Testis (tissue), 3 donors: ENCODE data around the gene TTLL12. TPM values are rescaled to one million over a fixed set of nuclear protein-coding genes. Genes with fewer than 3 reads are reported as not detected.

ENCODE experiments used
- DNase-seq: peaks from one replicate; pipeline ENCODE4 v3.0.0-alpha.2; 2019
- H3K27ac ChIP-seq, 2 donors: fragments of 200-600 bp; sonication (generic); one replicate each; pipeline ENCODE4 v1.5.1; 2019
- H3K27me3 ChIP-seq: fragments of 200-600 bp; sonication (generic); one replicate; pipeline ENCODE4 v1.5.1; 2019
- H3K36me3 ChIP-seq: fragments of 200-600 bp; sonication (generic); one replicate; pipeline ENCODE4 v1.5.1; 2017; ENCODE audit warnings: low read depth; ENCODE audit errors: missing control alignments
- H3K4me1 ChIP-seq: fragments of 200-600 bp; sonication (generic); one replicate; pipeline ENCODE4 v1.5.1; 2019
- H3K4me3 ChIP-seq, 2 donors: fragments of 200-600 bp; sonication (generic); one replicate each; pipeline ENCODE4 v1.5.1; 2017 to 2019
- H3K9me3 ChIP-seq: fragments of 200-600 bp; sonication (generic); one replicate; pipeline ENCODE4 v1.5.1; 2017
- POLR2A ChIP-seq: fragments of 450-650 bp; IDR thresholded peaks from one replicate; pipeline ENCODE4 v1.6.1; 2017; ENCODE audit warnings: antibody characterized with exemption, mild to moderate bottlenecking, moderate library complexity
- WGBS, 2 donors: methylation state at CpG; one replicate each; pipeline ENCODE4 v1.1.5; 2018; 5-methylcytosine and 5-hydroxymethylcytosine counted together
- intact Hi-C: fragments of 100-400 bp; cut with DNase I; formaldehyde crosslinking; loops from one replicate; pipeline ENCODE4 v1.15.1; 2023; ENCODE audit warnings: low total_unique reads
- polyA plus RNA-seq: library from polyadenylated mRNA; stranded (reverse); fragments of 350-450 nt; fragmentation: Illumina TruSeq; extraction: RNeasy Lipid Tissue Mini Kit (QIAGEN cat#74804); gene quantifications from one replicate; pipeline ENCODE4 v1.2.3, GENCODE V29; 2014; ENCODE audit warnings: low read depth, low replicate concordance; ENCODE audit not compliant: insufficient read depth
- total RNA-seq, 2 donors: library from RNA; depleted of rRNA; stranded (reverse); fragments of >200 nt; gene quantifications; one replicate each; pipeline ENCODE4 v1.2.3, GENCODE V29; 2016
- TF ChIP-seq, protein P1 (sequence below), 3 experiments: fragments of 450-650 bp in 2 of 3; fragments of 200-600 bp in 1 of 3; sonication (generic) in 1 of 3; IDR thresholded peaks; one replicate each; pipeline ENCODE4 v1.5.1; 2016 to 2019; ENCODE audit warnings: antibody characterized with exemption in 3 of 3, mild to moderate bottlenecking in 2 of 3, moderate library complexity in 1 of 3

The TTLL12 gene
- total and polyA plus RNA-seq, 3 donors from 2014 or later: 62.0 to 175 (median 111) TPM

DNA sequence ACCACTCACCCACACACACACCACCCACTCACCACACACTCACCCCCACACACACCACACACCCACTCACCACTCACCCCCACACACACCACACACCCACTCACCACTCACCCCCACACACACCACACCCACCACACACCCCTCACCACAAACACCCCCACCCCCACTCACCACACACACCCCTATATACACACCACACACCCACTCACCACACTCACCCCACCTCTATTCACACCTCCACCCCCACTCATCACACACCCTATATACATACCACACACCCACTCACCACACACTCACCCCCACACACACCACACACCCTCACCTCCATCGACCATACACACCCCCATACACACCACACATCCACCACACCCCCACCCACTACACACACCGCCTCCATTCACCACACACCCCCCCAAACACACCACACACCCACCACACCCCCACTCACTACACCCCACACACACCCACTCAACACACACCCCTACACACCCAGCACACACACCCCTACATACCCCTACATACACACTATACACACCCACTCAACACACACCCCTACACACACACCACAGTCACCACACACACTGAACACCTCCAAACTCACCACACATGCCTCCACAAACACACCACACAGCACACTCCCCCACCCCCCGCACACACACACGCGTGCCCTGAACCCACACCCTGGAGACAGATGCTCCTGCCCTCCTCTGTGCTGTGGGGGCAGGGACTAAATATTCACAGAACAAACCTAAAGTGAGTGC is 19.0 kb upstream of the TTLL12 start:
- H3K4me3 ChIP-seq: no peak overlapping the region
- H3K27ac ChIP-seq: no peak overlapping the region
- peaks cover 13% of the 10 kb centered on the region for H3K4me1 ChIP-seq
- no peak for DNase-seq
- intact Hi-C loops: no loop called here
- no peak for TF ChIP-seq POLR2A
- TF ChIP-seq, protein P1, sequence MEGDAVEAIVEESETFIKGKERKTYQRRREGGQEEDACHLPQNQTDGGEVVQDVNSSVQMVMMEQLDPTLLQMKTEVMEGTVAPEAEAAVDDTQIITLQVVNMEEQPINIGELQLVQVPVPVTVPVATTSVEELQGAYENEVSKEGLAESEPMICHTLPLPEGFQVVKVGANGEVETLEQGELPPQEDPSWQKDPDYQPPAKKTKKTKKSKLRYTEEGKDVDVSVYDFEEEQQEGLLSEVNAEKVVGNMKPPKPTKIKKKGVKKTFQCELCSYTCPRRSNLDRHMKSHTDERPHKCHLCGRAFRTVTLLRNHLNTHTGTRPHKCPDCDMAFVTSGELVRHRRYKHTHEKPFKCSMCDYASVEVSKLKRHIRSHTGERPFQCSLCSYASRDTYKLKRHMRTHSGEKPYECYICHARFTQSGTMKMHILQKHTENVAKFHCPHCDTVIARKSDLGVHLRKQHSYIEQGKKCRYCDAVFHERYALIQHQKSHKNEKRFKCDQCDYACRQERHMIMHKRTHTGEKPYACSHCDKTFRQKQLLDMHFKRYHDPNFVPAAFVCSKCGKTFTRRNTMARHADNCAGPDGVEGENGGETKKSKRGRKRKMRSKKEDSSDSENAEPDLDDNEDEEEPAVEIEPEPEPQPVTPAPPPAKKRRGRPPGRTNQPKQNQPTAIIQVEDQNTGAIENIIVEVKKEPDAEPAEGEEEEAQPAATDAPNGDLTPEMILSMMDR (IDR thresholded peaks at IDR 0.05): no peak
- H3K36me3 ChIP-seq: no peaks in the 10 kb centered on the region
- WGBS, 2 donors: 75 to 82% methylated on average over 5 of the region's 5 CpGs
- H3K27me3 ChIP-seq: no peaks in the 10 kb centered on the region
- H3K9me3 ChIP-seq: no peaks in the 10 kb centered on the region

DNA sequence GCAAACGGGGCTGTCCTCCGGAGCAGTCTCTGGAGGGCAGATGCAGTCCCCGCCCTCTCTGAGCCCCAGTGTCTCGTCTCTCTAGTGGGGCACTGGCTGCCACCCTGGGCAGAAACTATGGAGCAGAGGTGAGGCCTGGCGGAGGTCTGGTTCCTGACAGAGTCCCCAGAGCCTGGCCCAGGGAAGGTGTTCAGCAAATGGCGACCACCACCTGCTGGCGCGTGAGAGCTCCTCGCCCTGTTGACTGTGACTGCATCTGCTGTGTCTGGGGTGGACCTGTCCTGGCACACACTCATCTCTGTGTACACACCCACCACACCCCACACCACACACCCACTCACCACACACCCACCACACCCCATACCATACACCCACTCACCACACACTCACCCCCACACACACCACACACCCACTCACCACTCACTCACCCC is 18.3 kb upstream of the TTLL12 start:
- TF ChIP-seq, protein P1 (IDR thresholded peaks at IDR 0.05): no peak
- no peak for TF ChIP-seq POLR2A
- no peak for DNase-seq
- no peaks in the 10 kb centered on the region for H3K36me3 ChIP-seq
- peaks cover 13% of the 10 kb centered on the region for H3K4me1 ChIP-seq
- no peak overlapping the region for H3K4me3 ChIP-seq
- 92 to 94% methylated on average over 7 of the region's 9 CpGs for WGBS, 2 donors
- no peaks in the 10 kb centered on the region for H3K27me3 ChIP-seq
- H3K27ac ChIP-seq: no peak overlapping the region
- intact Hi-C loops: no loop called here
- H3K9me3 ChIP-seq: no peaks in the 10 kb centered on the region

DNA sequence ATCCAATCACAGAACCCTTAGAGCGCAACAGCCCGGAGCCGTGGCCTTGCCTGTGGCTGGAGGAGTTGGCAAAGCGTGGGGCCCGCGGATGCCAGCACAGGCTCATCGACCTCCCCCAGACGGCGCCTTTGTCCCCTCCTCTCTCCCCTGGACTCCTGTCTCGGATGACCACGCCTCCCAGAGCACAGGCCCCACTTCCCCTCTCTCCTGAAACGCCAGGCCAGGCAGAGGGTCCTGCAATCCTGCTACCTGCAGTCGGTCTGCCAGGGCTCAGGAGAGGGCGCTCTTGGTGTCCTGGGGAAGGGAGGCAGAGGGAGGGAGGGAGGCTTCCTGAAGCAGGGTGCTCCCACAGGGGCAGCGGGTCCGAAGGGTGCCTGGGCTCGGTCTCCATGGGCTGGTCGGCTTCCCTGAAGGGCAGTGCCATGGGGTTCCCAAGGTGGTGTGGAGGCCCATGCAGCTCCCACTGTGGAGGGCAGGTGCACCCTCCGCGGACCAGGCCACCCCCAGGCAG is 16.6 kb upstream of the TTLL12 start:
- peak; percentile 87 for DNase-seq
- Histone ChIP-seq H3K9me3 (no peaks in the 10 kb centered on the region), H3K27me3 (no peaks in the 10 kb centered on the region), H3K36me3 (no peaks in the 10 kb centered on the region), H3K27ac (peak overlapping the region; percentile 6 to 36), H3K4me3 (no peak overlapping the region), H3K4me1 (peaks cover 13% of the 10 kb centered on the region)
- intact Hi-C loops: no loop called here
- 39 to 52% methylated on average over 13 to 20 of the region's 20 CpGs for WGBS, 2 donors
- TF ChIP-seq, protein P1 (IDR thresholded peaks at IDR 0.05): no peak
- TF ChIP-seq POLR2A: no peak

- no peak for DNase-seq
- no peaks in the 10 kb centered on the region for H3K9me3 ChIP-seq
- H3K36me3 ChIP-seq: no peaks in the 10 kb centered on the region
- intact Hi-C loops: no loop called here
- 38 to 67% methylated on average over 5 to 13 of the region's 13 CpGs for WGBS, 2 donors
- H3K4me1 ChIP-seq: peaks cover 13% of the 10 kb centered on the region
- no peaks in the 10 kb centered on the region for H3K27me3 ChIP-seq
- TF ChIP-seq POLR2A: no peak
- TF ChIP-seq, protein P1 (IDR thresholded peaks at IDR 0.05): no peak
- H3K27ac ChIP-seq: peak overlapping the region; percentile 57 to 70
- H3K4me3 ChIP-seq: no peak overlapping the region
Observed at GRCh38 chr22:43202756-43203410, 15.9 kb upstream of the TTLL12 start.
